GM23338 (cell line): ENCODE measurements around the gene LPP. TPM values are rescaled to one million over a fixed set of nuclear protein-coding genes. Genes with fewer than 3 reads are reported as not detected.

Experiments
- ATAC-seq: fragments of 200-7000 bp; cut with Tn5 transposase; 3 replicates; pipeline ENCODE4 v1.9.1; 2020
- DNase-seq: peaks from one replicate; pipeline ENCODE4 v3.0.0-alpha.2; 2015; ENCODE audit warnings: low spot score
- H2AFZ ChIP-seq: fragments of 200-600 bp; sonication (generic); 2 replicates; pipeline ENCODE4 v1.8.0; 2016; ENCODE audit warnings: antibody characterized with exemption, mild to moderate bottlenecking, moderate library complexity
- H3F3A ChIP-seq: fragments of 200-600 bp; sonication (generic); replicated peaks from 2 replicates; pipeline ENCODE4 v1.8.0; 2017; ENCODE audit warnings: antibody characterized with exemption, mixed run types, low read depth
- H3K27ac ChIP-seq: fragments of 200-600 bp; sonication (generic); 2 replicates; pipeline ENCODE4 v1.6.1; 2016; ENCODE audit warnings: low read depth
- H3K27me3 ChIP-seq: fragments of 200-600 bp; sonication (generic); 2 replicates; pipeline ENCODE4 v1.8.0; 2016; ENCODE audit warnings: mild to moderate bottlenecking, mixed run types, moderate library complexity; ENCODE audit not compliant: insufficient read depth
- H3K36me3 ChIP-seq: fragments of 200-600 bp; sonication (generic); 2 replicates; pipeline ENCODE4 v1.8.0; 2016; ENCODE audit warnings: mild to moderate bottlenecking; ENCODE audit not compliant: insufficient read depth
- H3K4me1 ChIP-seq: fragments of 200-600 bp; sonication (generic); 2 replicates; pipeline ENCODE4 v1.8.0; 2016; ENCODE audit warnings: mild to moderate bottlenecking, moderate library complexity; ENCODE audit not compliant: insufficient read depth
- H3K4me2 ChIP-seq: fragments of 200-600 bp; sonication (generic); 2 replicates; pipeline ENCODE4 v1.7.1; 2017; ENCODE audit warnings: mixed run types
- H3K4me3 ChIP-seq: fragments of 200-600 bp; sonication (generic); 2 replicates; pipeline ENCODE4 v1.6.1; 2016; ENCODE audit warnings: mixed run types
- H3K79me2 ChIP-seq: fragments of 200-600 bp; sonication (generic); replicated peaks from 2 replicates; pipeline ENCODE4 v1.8.0; 2017; ENCODE audit warnings: mild to moderate bottlenecking; ENCODE audit not compliant: insufficient read depth
- H3K9me2 ChIP-seq: fragments of 200-600 bp; sonication (generic); 2 replicates; pipeline ENCODE4 v1.8.0; 2017; ENCODE audit not compliant: insufficient read depth
- H4K20me1 ChIP-seq: fragments of 200-600 bp; sonication (generic); replicated peaks from 2 replicates; pipeline ENCODE4 v1.8.0; 2017; ENCODE audit warnings: mild to moderate bottlenecking; ENCODE audit not compliant: insufficient read depth
- H3K27ac Mint-ChIP-seq: 2 replicates; pipeline ENCODE4 v1.8.0; 2020; ENCODE audit warnings: inconsistent platforms, mild to moderate bottlenecking, moderate library complexity, mixed read lengths
- H3K27me3 Mint-ChIP-seq: 3 replicates; pipeline ENCODE4 v1.8.0; 2022; ENCODE audit warnings: low read depth, mild to moderate bottlenecking, moderate library complexity, mixed read lengths, inconsistent platforms; ENCODE audit not compliant: insufficient read depth, poor library complexity
- H3K36me3 Mint-ChIP-seq: 3 replicates; pipeline ENCODE4 v1.8.0; 2021; ENCODE audit warnings: low read depth, mild to moderate bottlenecking, inconsistent platforms, moderate library complexity, mixed read lengths
- H3K4me1 Mint-ChIP-seq: 3 replicates; pipeline ENCODE4 v1.8.0; 2020; ENCODE audit warnings: mild to moderate bottlenecking, inconsistent platforms, mixed read lengths
- H3K4me3 Mint-ChIP-seq: 3 replicates; pipeline ENCODE4 v1.8.0; 2021; ENCODE audit warnings: moderate library complexity, mild to moderate bottlenecking, inconsistent platforms, mixed read lengths
- H3K9me3 Mint-ChIP-seq: 3 replicates; pipeline ENCODE4 v1.8.0; 2020; ENCODE audit warnings: moderate library complexity, mild to moderate bottlenecking, inconsistent platforms, mixed read lengths
- CREB1 ChIP-seq: fragments of 250-450 bp; sonication (Bioruptor Pico); IDR thresholded peaks from 2 replicates; pipeline ENCODE4 v1.5.0; 2020; ENCODE audit warnings: low read depth, mild to moderate bottlenecking, moderate library complexity
- EZH2 ChIP-seq: fragments of 200-600 bp; sonication (generic); IDR thresholded peaks from one replicate; pipeline ENCODE4 v1.8.0; 2017; ENCODE audit warnings: antibody characterized with exemption, mild to moderate bottlenecking, low read depth; ENCODE audit not compliant: unreplicated experiment
- EZH2phosphoT487 ChIP-seq: fragments of 200-600 bp; sonication (generic); IDR thresholded peaks from one replicate; pipeline ENCODE4 v1.8.1; 2018; ENCODE audit warnings: antibody characterized with exemption; ENCODE audit not compliant: unreplicated experiment
- JUNB ChIP-seq: IDR thresholded peaks from one replicate; pipeline ENCODE4 v1.6.1; 2016; ENCODE audit warnings: antibody characterized with exemption; ENCODE audit not compliant: unreplicated experiment
- NANOG ChIP-seq: IDR thresholded peaks from 2 replicates; pipeline ENCODE4 v1.6.1; 2016; ENCODE audit warnings: antibody characterized with exemption, borderline replicate concordance
- POLR2AphosphoS5 ChIP-seq: IDR thresholded peaks from 2 replicates; pipeline ENCODE4 v1.6.1; 2016; ENCODE audit warnings: antibody characterized with exemption, low read depth
- STAT1 ChIP-seq: IDR thresholded peaks from one replicate; pipeline ENCODE4 v1.6.1; 2016; ENCODE audit warnings: antibody characterized with exemption; ENCODE audit not compliant: unreplicated experiment
- ZNF114 ChIP-seq: fragments of 250-450 bp; sonication (Bioruptor Pico); IDR thresholded peaks from 2 replicates; pipeline ENCODE4 v1.5.0; 2020; ENCODE audit warnings: mild to moderate bottlenecking, moderate library complexity
- ZNF331 ChIP-seq: fragments of 250-450 bp; sonication (Bioruptor Pico); IDR thresholded peaks from 2 replicates; pipeline ENCODE4 v1.5.0; 2020; ENCODE audit warnings: low read depth, mild to moderate bottlenecking, moderate library complexity
- polyA plus RNA-seq: library from polyadenylated mRNA; unstranded; fragments of >200 nt; fragmentation: Nextera tagmentation; extraction: Ambion mirVana; gene quantifications from 2 replicates; pipeline ENCODE4 v1.2.1, GENCODE V29; 2016
- total RNA-seq: library from RNA; depleted of rRNA; stranded (reverse); fragments of >200 nt; shearing (Covaris generic); gene quantifications from 2 replicates; pipeline ENCODE4 v1.2.3, GENCODE V29; 2014
- TF ChIP-seq, protein P1 (sequence below): fragments of 250-450 bp; sonication (Bioruptor Pico); IDR thresholded peaks from 2 replicates; pipeline ENCODE4 v1.5.0; 2020; ENCODE audit warnings: mild to moderate bottlenecking, moderate library complexity
- TF ChIP-seq, protein P2 (sequence below): IDR thresholded peaks from one replicate; pipeline ENCODE4 v1.6.1; 2018; ENCODE audit warnings: antibody characterized with exemption; ENCODE audit not compliant: unreplicated experiment
- TF ChIP-seq, protein P3 (sequence below), 2 experiments: fragments of 200-600 bp in 1 of 2; sonication (generic) in 1 of 2; conservative IDR thresholded peaks; 2 replicates each; pipeline versions ENCODE4 v1.5.1 to v1.6.1; 2016 to 2017; ENCODE audit warnings: antibody characterized with exemption in 2 of 2, low read depth in 2 of 2, mild to moderate bottlenecking in 2 of 2, moderate library complexity in 1 of 2
- TF ChIP-seq, protein P4 (sequence below): IDR thresholded peaks from 2 replicates; pipeline ENCODE4 v1.6.1; 2016; ENCODE audit warnings: antibody characterized with exemption

Gene LPP
- total and polyA plus RNA-seq, 2 experiments from 2014 or later: 23.0 to 35.2 TPM

DNA sequence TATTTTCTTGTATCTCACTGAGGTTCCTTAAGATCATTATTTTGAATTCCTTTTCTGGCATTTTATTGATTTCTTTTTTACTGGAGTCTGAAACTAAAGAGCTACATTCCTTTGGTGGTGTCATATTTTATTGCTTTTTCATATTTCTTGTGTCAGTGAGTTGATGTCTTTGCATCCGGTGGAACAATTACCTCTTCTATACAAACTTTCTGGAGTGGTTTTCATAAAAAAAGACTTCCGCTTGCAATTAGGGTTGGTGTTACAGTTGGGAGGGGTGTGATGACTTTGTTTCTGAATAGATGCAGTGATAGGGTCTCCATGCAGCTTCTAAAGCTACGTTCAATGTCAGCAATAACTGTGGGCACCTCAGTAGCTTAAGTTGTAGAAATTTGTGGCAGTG is 181.7 kb downstream of the LPP start:
- Histone ChIP-seq H4K20me1 (no peaks in the 10 kb centered on the region), H3K4me2 (no peak overlapping the region), H3F3A (no peaks in the 10 kb centered on the region), H3K4me3 (no peak overlapping the region), H3K9me2 (no peaks in the 10 kb centered on the region), H3K27ac (no peak overlapping the region), H3K4me1 (no peaks in the 10 kb centered on the region; the same call in 1 of the 2 replicates), H3K79me2 (peaks cover 10% of the 10 kb centered on the region; the same call in 1 of the 2 replicates), H2AFZ (no peak overlapping the region), H3K36me3 (no peaks in the 10 kb centered on the region), H3K27me3 (no peaks in the 10 kb centered on the region)
- TF ChIP-seq, protein P1, sequence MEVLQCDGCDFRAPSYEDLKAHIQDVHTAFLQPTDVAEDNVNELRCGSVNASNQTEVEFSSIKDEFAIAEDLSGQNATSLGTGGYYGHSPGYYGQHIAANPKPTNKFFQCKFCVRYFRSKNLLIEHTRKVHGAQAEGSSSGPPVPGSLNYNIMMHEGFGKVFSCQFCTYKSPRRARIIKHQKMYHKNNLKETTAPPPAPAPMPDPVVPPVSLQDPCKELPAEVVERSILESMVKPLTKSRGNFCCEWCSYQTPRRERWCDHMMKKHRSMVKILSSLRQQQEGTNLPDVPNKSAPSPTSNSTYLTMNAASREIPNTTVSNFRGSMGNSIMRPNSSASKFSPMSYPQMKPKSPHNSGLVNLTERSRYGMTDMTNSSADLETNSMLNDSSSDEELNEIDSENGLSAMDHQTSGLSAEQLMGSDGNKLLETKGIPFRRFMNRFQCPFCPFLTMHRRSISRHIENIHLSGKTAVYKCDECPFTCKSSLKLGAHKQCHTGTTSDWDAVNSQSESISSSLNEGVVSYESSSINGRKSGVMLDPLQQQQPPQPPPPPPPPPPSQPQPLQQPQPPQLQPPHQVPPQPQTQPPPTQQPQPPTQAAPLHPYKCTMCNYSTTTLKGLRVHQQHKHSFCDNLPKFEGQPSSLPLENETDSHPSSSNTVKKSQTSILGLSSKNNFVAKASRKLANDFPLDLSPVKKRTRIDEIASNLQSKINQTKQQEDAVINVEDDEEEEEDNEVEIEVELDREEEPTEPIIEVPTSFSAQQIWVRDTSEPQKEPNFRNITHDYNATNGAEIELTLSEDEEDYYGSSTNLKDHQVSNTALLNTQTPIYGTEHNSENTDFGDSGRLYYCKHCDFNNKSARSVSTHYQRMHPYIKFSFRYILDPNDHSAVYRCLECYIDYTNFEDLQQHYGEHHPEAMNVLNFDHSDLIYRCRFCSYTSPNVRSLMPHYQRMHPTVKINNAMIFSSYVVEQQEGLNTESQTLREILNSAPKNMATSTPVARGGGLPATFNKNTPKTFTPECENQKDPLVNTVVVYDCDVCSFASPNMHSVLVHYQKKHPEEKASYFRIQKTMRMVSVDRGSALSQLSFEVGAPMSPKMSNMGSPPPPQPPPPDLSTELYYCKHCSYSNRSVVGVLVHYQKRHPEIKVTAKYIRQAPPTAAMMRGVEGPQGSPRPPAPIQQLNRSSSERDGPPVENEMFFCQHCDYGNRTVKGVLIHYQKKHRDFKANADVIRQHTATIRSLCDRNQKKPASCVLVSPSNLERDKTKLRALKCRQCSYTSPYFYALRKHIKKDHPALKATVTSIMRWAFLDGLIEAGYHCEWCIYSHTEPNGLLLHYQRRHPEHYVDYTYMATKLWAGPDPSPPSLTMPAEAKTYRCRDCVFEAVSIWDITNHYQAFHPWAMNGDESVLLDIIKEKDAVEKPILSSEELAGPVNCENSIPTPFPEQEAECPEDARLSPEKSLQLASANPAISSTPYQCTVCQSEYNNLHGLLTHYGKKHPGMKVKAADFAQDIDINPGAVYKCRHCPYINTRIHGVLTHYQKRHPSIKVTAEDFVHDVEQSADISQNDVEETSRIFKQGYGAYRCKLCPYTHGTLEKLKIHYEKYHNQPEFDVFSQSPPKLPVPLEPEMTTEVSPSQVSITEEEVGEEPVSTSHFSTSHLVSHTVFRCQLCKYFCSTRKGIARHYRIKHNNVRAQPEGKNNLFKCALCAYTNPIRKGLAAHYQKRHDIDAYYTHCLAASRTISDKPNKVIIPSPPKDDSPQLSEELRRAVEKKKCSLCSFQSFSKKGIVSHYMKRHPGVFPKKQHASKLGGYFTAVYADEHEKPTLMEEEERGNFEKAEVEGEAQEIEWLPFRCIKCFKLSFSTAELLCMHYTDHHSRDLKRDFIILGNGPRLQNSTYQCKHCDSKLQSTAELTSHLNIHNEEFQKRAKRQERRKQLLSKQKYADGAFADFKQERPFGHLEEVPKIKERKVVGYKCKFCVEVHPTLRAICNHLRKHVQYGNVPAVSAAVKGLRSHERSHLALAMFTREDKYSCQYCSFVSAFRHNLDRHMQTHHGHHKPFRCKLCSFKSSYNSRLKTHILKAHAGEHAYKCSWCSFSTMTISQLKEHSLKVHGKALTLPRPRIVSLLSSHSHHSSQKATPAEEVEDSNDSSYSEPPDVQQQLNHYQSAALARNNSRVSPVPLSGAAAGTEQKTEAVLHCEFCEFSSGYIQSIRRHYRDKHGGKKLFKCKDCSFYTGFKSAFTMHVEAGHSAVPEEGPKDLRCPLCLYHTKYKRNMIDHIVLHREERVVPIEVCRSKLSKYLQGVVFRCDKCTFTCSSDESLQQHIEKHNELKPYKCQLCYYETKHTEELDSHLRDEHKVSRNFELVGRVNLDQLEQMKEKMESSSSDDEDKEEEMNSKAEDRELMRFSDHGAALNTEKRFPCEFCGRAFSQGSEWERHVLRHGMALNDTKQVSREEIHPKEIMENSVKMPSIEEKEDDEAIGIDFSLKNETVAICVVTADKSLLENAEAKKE (CRISPR knock-in tag): no peak
- TF ChIP-seq, protein P2, sequence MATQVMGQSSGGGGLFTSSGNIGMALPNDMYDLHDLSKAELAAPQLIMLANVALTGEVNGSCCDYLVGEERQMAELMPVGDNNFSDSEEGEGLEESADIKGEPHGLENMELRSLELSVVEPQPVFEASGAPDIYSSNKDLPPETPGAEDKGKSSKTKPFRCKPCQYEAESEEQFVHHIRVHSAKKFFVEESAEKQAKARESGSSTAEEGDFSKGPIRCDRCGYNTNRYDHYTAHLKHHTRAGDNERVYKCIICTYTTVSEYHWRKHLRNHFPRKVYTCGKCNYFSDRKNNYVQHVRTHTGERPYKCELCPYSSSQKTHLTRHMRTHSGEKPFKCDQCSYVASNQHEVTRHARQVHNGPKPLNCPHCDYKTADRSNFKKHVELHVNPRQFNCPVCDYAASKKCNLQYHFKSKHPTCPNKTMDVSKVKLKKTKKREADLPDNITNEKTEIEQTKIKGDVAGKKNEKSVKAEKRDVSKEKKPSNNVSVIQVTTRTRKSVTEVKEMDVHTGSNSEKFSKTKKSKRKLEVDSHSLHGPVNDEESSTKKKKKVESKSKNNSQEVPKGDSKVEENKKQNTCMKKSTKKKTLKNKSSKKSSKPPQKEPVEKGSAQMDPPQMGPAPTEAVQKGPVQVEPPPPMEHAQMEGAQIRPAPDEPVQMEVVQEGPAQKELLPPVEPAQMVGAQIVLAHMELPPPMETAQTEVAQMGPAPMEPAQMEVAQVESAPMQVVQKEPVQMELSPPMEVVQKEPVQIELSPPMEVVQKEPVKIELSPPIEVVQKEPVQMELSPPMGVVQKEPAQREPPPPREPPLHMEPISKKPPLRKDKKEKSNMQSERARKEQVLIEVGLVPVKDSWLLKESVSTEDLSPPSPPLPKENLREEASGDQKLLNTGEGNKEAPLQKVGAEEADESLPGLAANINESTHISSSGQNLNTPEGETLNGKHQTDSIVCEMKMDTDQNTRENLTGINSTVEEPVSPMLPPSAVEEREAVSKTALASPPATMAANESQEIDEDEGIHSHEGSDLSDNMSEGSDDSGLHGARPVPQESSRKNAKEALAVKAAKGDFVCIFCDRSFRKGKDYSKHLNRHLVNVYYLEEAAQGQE: no peak
- TF ChIP-seq, protein P3, sequence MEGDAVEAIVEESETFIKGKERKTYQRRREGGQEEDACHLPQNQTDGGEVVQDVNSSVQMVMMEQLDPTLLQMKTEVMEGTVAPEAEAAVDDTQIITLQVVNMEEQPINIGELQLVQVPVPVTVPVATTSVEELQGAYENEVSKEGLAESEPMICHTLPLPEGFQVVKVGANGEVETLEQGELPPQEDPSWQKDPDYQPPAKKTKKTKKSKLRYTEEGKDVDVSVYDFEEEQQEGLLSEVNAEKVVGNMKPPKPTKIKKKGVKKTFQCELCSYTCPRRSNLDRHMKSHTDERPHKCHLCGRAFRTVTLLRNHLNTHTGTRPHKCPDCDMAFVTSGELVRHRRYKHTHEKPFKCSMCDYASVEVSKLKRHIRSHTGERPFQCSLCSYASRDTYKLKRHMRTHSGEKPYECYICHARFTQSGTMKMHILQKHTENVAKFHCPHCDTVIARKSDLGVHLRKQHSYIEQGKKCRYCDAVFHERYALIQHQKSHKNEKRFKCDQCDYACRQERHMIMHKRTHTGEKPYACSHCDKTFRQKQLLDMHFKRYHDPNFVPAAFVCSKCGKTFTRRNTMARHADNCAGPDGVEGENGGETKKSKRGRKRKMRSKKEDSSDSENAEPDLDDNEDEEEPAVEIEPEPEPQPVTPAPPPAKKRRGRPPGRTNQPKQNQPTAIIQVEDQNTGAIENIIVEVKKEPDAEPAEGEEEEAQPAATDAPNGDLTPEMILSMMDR (conservative IDR thresholded peaks at IDR 0.05; ENCODE audit: low read depth in 2 of 2): no peak
- no peak for TF ChIP-seq ZNF114
- no peak for TF ChIP-seq ZNF331 (CRISPR knock-in tag)
- no peak for TF ChIP-seq NANOG
- no peak for TF ChIP-seq EZH2phosphoT487
- TF ChIP-seq, protein P4, sequence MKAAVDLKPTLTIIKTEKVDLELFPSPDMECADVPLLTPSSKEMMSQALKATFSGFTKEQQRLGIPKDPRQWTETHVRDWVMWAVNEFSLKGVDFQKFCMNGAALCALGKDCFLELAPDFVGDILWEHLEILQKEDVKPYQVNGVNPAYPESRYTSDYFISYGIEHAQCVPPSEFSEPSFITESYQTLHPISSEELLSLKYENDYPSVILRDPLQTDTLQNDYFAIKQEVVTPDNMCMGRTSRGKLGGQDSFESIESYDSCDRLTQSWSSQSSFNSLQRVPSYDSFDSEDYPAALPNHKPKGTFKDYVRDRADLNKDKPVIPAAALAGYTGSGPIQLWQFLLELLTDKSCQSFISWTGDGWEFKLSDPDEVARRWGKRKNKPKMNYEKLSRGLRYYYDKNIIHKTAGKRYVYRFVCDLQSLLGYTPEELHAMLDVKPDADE: no peak
- TF ChIP-seq JUNB: no peak
- no peak for TF ChIP-seq POLR2AphosphoS5
- TF ChIP-seq CREB1 (CRISPR knock-in tag): no peak
- no peak for TF ChIP-seq STAT1
- no peak for TF ChIP-seq EZH2
- peaks cover 13% of the 10 kb centered on the region for H3K4me1 Mint-ChIP-seq
- no peaks in the 10 kb centered on the region for H3K9me3 Mint-ChIP-seq
- H3K27me3 Mint-ChIP-seq: peaks cover 2% of the 10 kb centered on the region
- no peaks in the 10 kb centered on the region for H3K36me3 Mint-ChIP-seq
- no peak for DNase-seq
- H3K4me3 Mint-ChIP-seq: no peak overlapping the region
- no peak overlapping the region for H3K27ac Mint-ChIP-seq
- ATAC-seq: no peak
